ENCODE results near the gene MTRF1.

MTRF1 gene

GRCh38 chr13:41220401-41220800, 43.0 kb downstream of the MTRF1 start:
- no peaks in the 10 kb centered on the region for H3K27me3 ChIP-seq (ENCODE audit: control insufficient read depth, insufficient read depth, low read length)
- no peaks in the 10 kb centered on the region for H3K9me3 ChIP-seq (ENCODE audit: control insufficient read depth, insufficient read depth, low read length)
- H3K9ac ChIP-seq (ENCODE audit: low read depth, low read length): no peak overlapping the region
- H3K4me3 ChIP-seq (ENCODE audit: low read depth, low read length): no peak overlapping the region
- H3K36me3 ChIP-seq (ENCODE audit: control insufficient read depth, insufficient read depth, low read length): no peaks in the 10 kb centered on the region
- H3K4me1 ChIP-seq (ENCODE audit: control insufficient read depth, insufficient read depth, low read length): no peaks in the 10 kb centered on the region
- H3K27ac ChIP-seq (ENCODE audit: low read depth, low read length): no peak overlapping the region

GRCh38 chr13:41216160-41216559, 47.2 kb downstream of the MTRF1 start:
- Histone ChIP-seq H3K27ac (ENCODE audit: low read depth, low read length) (no peak overlapping the region), H3K9me3 (ENCODE audit: control insufficient read depth, insufficient read depth, low read length) (peaks cover 1% of the 10 kb centered on the region; the same call in 1 of the 2 replicates), H3K36me3 (ENCODE audit: control insufficient read depth, insufficient read depth, low read length) (no peaks in the 10 kb centered on the region), H3K4me3 (ENCODE audit: low read depth, low read length) (no peak overlapping the region), H3K4me1 (ENCODE audit: control insufficient read depth, insufficient read depth, low read length) (no peaks in the 10 kb centered on the region), H3K27me3 (ENCODE audit: control insufficient read depth, insufficient read depth, low read length) (no peaks in the 10 kb centered on the region), H3K9ac (ENCODE audit: low read depth, low read length) (no peak overlapping the region)

DNA sequence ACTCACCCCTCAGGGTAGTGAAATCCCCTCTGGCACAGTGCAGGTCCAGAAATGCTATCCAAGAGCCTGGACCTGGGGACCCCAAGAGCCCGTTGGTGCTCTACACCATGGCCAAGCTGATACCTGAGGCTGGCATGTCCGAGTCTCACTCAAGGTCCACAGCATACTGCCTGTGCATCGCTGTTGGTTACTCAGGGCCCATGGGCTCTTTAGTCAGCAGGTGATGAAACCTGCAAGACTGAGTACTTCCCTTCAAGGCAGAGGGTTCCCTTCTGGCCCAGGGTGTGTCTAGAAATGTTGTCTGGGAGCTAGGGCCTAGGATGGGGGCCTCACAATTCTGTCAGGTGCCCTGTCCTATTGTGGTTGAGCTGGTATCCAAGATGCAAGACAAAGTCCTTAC, 49.5 kb downstream of the MTRF1 start:
- H3K4me3 ChIP-seq (ENCODE audit: low read depth, low read length): no peak overlapping the region
- H3K36me3 ChIP-seq (ENCODE audit: control insufficient read depth, insufficient read depth, low read length): no peaks in the 10 kb centered on the region
- peaks cover 3% of the 10 kb centered on the region; the same call in 1 of the 2 replicates for H3K9me3 ChIP-seq (ENCODE audit: control insufficient read depth, insufficient read depth, low read length)
- no peak overlapping the region for H3K27ac ChIP-seq (ENCODE audit: low read depth, low read length)
- no peaks in the 10 kb centered on the region for H3K4me1 ChIP-seq (ENCODE audit: control insufficient read depth, insufficient read depth, low read length)
- H3K9ac ChIP-seq (ENCODE audit: low read depth, low read length): no peak overlapping the region
- no peaks in the 10 kb centered on the region for H3K27me3 ChIP-seq (ENCODE audit: control insufficient read depth, insufficient read depth, low read length)

- peaks cover 3% of the 10 kb centered on the region; the same call in 1 of the 2 replicates for H3K9me3 ChIP-seq (ENCODE audit: control insufficient read depth, insufficient read depth, low read length)
- H3K4me3 ChIP-seq (ENCODE audit: low read depth, low read length): no peak overlapping the region
- no peak overlapping the region for H3K27ac ChIP-seq (ENCODE audit: low read depth, low read length)
- H3K36me3 ChIP-seq (ENCODE audit: control insufficient read depth, insufficient read depth, low read length): no peaks in the 10 kb centered on the region
- no peaks in the 10 kb centered on the region for H3K27me3 ChIP-seq (ENCODE audit: control insufficient read depth, insufficient read depth, low read length)
- H3K9ac ChIP-seq (ENCODE audit: low read depth, low read length): no peak overlapping the region
- no peaks in the 10 kb centered on the region for H3K4me1 ChIP-seq (ENCODE audit: control insufficient read depth, insufficient read depth, low read length)
Measured at GRCh38 chr13:41213316-41213715, 50.1 kb downstream of the MTRF1 start.

- no peaks in the 10 kb centered on the region for H3K36me3 ChIP-seq (ENCODE audit: control insufficient read depth, insufficient read depth, low read length)
- H3K27ac ChIP-seq (ENCODE audit: low read depth, low read length): no peak overlapping the region
- no peak overlapping the region for H3K4me3 ChIP-seq (ENCODE audit: low read depth, low read length)
- no peaks in the 10 kb centered on the region for H3K4me1 ChIP-seq (ENCODE audit: control insufficient read depth, insufficient read depth, low read length)
- no peaks in the 10 kb centered on the region for H3K27me3 ChIP-seq (ENCODE audit: control insufficient read depth, insufficient read depth, low read length)
- peaks cover 5% of the 10 kb centered on the region for H3K9me3 ChIP-seq (ENCODE audit: control insufficient read depth, insufficient read depth, low read length)
- H3K9ac ChIP-seq (ENCODE audit: low read depth, low read length): no peak overlapping the region
Measured at GRCh38 chr13:41212881-41213280, 50.5 kb downstream of the MTRF1 start.

- H3K4me1 ChIP-seq (ENCODE audit: control insufficient read depth, insufficient read depth, low read length): no peaks in the 10 kb centered on the region
- peaks cover 5% of the 10 kb centered on the region for H3K9me3 ChIP-seq (ENCODE audit: control insufficient read depth, insufficient read depth, low read length)
- H3K9ac ChIP-seq (ENCODE audit: low read depth, low read length): no peak overlapping the region
- no peak overlapping the region for H3K4me3 ChIP-seq (ENCODE audit: low read depth, low read length)
- no peaks in the 10 kb centered on the region for H3K27me3 ChIP-seq (ENCODE audit: control insufficient read depth, insufficient read depth, low read length)
- no peak overlapping the region for H3K27ac ChIP-seq (ENCODE audit: low read depth, low read length)
- H3K36me3 ChIP-seq (ENCODE audit: control insufficient read depth, insufficient read depth, low read length): no peaks in the 10 kb centered on the region
Measured at GRCh38 chr13:41211062-41211461, 52.3 kb downstream of the MTRF1 start.

GRCh38 chr13:41206467-41206866, 56.9 kb downstream of the MTRF1 start:
- Histone ChIP-seq H3K9me3 (ENCODE audit: control insufficient read depth, insufficient read depth, low read length) (peaks cover 5% of the 10 kb centered on the region), H3K36me3 (ENCODE audit: control insufficient read depth, insufficient read depth, low read length) (no peaks in the 10 kb centered on the region), H3K27me3 (ENCODE audit: control insufficient read depth, insufficient read depth, low read length) (no peaks in the 10 kb centered on the region), H3K4me1 (ENCODE audit: control insufficient read depth, insufficient read depth, low read length) (no peaks in the 10 kb centered on the region), H3K4me3 (ENCODE audit: low read depth, low read length) (no peak overlapping the region), H3K9ac (ENCODE audit: low read depth, low read length) (no peak overlapping the region), H3K27ac (ENCODE audit: low read depth, low read length) (no peak overlapping the region)

GRCh38 chr13:41203810-41204209, 59.6 kb downstream of the MTRF1 start:
- Histone ChIP-seq H3K4me3 (ENCODE audit: low read depth, low read length) (no peak overlapping the region), H3K4me1 (ENCODE audit: control insufficient read depth, insufficient read depth, low read length) (no peaks in the 10 kb centered on the region), H3K27ac (ENCODE audit: low read depth, low read length) (no peak overlapping the region), H3K9ac (ENCODE audit: low read depth, low read length) (no peak overlapping the region), H3K27me3 (ENCODE audit: control insufficient read depth, insufficient read depth, low read length) (no peaks in the 10 kb centered on the region), H3K36me3 (ENCODE audit: control insufficient read depth, insufficient read depth, low read length) (no peaks in the 10 kb centered on the region), H3K9me3 (ENCODE audit: control insufficient read depth, insufficient read depth, low read length) (peaks cover 2% of the 10 kb centered on the region; the same call in 1 of the 2 replicates)

DNA sequence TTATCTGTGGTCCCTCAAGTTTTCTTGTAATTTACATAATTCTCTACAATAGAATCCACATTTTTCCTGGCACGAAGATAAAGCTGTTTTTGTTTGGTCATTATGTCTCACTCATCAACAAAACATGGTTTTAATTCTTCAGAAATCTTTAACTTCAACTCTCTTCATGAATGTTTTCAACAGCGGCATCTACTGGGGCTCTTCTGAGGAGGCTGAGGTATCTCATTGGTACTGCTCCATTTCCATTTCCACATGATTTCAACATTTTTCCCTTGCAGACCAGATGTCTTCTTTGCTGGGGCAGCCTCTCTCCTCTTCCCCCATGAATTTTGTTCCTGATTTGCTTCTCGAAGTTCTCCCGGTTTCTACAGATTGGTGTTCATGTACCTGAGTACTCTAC, 63.2 kb downstream of the MTRF1 start:
- no peak overlapping the region for H3K9ac ChIP-seq (ENCODE audit: low read depth, low read length)
- no peaks in the 10 kb centered on the region for H3K9me3 ChIP-seq (ENCODE audit: control insufficient read depth, insufficient read depth, low read length)
- H3K4me3 ChIP-seq (ENCODE audit: low read depth, low read length): no peak overlapping the region
- no peak overlapping the region for H3K27ac ChIP-seq (ENCODE audit: low read depth, low read length)
- no peaks in the 10 kb centered on the region for H3K36me3 ChIP-seq (ENCODE audit: control insufficient read depth, insufficient read depth, low read length)
- no peaks in the 10 kb centered on the region for H3K27me3 ChIP-seq (ENCODE audit: control insufficient read depth, insufficient read depth, low read length)
- H3K4me1 ChIP-seq (ENCODE audit: control insufficient read depth, insufficient read depth, low read length): no peaks in the 10 kb centered on the region

- Histone ChIP-seq H3K9ac (ENCODE audit: low read depth, low read length) (no peak overlapping the region), H3K9me3 (ENCODE audit: control insufficient read depth, insufficient read depth, low read length) (no peaks in the 10 kb centered on the region), H3K36me3 (ENCODE audit: control insufficient read depth, insufficient read depth, low read length) (no peaks in the 10 kb centered on the region), H3K27me3 (ENCODE audit: control insufficient read depth, insufficient read depth, low read length) (no peaks in the 10 kb centered on the region), H3K4me1 (ENCODE audit: control insufficient read depth, insufficient read depth, low read length) (no peaks in the 10 kb centered on the region), H3K27ac (ENCODE audit: low read depth, low read length) (no peak overlapping the region), H3K4me3 (ENCODE audit: low read depth, low read length) (no peak overlapping the region)
Measured at GRCh38 chr13:41199526-41199925, 63.9 kb downstream of the MTRF1 start.

DNA sequence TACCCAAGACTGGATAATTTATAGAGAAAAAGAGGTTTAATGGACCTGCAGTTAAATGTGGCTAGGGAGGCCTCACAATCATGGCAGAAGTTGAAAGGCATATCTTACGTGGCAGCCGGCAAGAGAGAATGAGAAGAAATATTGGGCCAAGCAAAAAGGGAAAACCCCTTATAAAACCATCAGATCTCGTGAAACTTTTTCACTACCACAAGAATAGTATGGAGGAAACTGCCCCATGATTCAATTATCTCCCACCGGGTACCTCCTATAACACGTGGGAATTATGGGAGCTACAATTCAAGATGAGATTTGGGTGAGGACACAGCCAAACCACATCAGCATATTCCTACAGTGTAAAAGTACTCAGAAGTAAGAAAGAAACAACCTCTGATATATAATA, 64.3 kb downstream of the MTRF1 start:
- Histone ChIP-seq H3K4me1 (ENCODE audit: control insufficient read depth, insufficient read depth, low read length) (no peaks in the 10 kb centered on the region), H3K9me3 (ENCODE audit: control insufficient read depth, insufficient read depth, low read length) (no peaks in the 10 kb centered on the region), H3K9ac (ENCODE audit: low read depth, low read length) (no peak overlapping the region), H3K27me3 (ENCODE audit: control insufficient read depth, insufficient read depth, low read length) (no peaks in the 10 kb centered on the region), H3K27ac (ENCODE audit: low read depth, low read length) (no peak overlapping the region), H3K36me3 (ENCODE audit: control insufficient read depth, insufficient read depth, low read length) (no peaks in the 10 kb centered on the region), H3K4me3 (ENCODE audit: low read depth, low read length) (no peak overlapping the region)

DNA sequence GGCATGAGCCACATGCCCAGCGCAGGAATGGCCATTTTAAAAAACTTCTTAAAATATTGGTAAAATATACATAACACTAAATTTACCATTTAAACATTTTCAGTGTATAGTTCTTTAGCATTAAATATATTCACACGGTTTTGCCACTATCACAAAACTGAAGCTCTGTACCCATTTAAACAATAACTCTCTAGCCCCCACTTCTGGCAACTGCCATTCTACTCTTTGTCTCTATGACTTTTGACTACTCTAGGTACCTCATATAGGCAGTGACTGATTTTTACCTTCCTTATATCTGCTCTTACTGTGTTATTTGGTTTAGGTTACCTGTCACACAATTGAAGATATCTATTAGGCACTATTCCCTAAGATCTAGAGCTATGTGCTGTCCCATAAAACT, 66.8 kb downstream of the MTRF1 start:
- Histone ChIP-seq H3K4me1 (ENCODE audit: control insufficient read depth, insufficient read depth, low read length) (0 out of 2 replicates have a peak, but pooled peaks cover 7% of the 10 kb centered on the region), H3K36me3 (ENCODE audit: control insufficient read depth, insufficient read depth, low read length) (0 out of 2 replicates have a peak, but pooled peaks cover 2% of the 10 kb centered on the region), H3K27ac (ENCODE audit: low read depth, low read length) (no peak overlapping the region), H3K27me3 (ENCODE audit: control insufficient read depth, insufficient read depth, low read length) (no peaks in the 10 kb centered on the region), H3K4me3 (ENCODE audit: low read depth, low read length) (no peak overlapping the region), H3K9ac (ENCODE audit: low read depth, low read length) (no peak overlapping the region), H3K9me3 (ENCODE audit: control insufficient read depth, insufficient read depth, low read length) (no peaks in the 10 kb centered on the region)

All from HUES48 (cell line).